ENCODE measurements around the gene HCLS1. TPM values are rescaled to one million over a fixed set of nuclear protein-coding genes. Genes with fewer than 3 reads are reported as not detected.

HCLS1 gene
- total RNA-seq, 4 donors from 2014 or later = 6.6 to 15.3 (median 7.8) TPM

GRCh38 chr3:121670676-121671075 is 10.0 kb upstream of the HCLS1 start:
- intact Hi-C loops (cut with DNase I; ENCODE audit: low total_unique reads) (no loop called here), in situ Hi-C loops (cut with MboI; ENCODE audit: low sequenced_read_pairs in 4 of 4) (no loop called here)
- Histone ChIP-seq H3K9me3 (no peaks in the 10 kb centered on the region), H3K4me3 (no peak overlapping the region), H3K27ac (no peak overlapping the region), H3K36me3 (peaks cover 0 to 59% of the 10 kb centered on the region in 2 donors), H3K4me1 (no peaks in the 10 kb centered on the region), H3K27me3 (no peaks in the 10 kb centered on the region)
- DNase-seq (no peak), ATAC-seq (peak in 1 of 2 donors; percentile 36)
- TF ChIP-seq POLR2A (IDR thresholded peaks at IDR 0.05) (no peak), CTCF (IDR thresholded peaks at IDR 0.05 in 4 of 5, conservative IDR thresholded peaks at IDR 0.05 in 1 of 5) (no peak)

DNA sequence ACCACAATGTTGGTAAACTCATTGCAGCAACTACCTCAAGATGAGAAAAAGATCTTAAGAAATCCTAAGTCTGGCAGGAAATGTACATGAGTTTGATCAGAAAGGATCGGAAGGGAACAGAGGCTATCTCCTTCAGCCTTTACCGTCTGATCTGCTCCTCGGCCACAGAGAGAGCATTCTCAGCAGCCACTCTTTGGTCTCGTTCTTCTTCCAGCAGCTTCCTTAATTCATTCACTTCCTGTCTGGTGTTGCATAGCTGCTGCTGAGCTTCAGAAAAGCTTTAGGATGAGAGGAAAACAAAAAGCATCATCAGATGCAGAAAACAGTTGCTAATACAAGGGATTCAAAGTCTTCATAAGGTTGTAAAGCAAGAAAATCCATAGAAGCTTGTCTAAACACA is 6.6 kb upstream of the HCLS1 start:
- no peak for TF ChIP-seq POLR2A (IDR thresholded peaks at IDR 0.05)
- TF ChIP-seq CTCF (IDR thresholded peaks at IDR 0.05 in 4 of 5, conservative IDR thresholded peaks at IDR 0.05 in 1 of 5) = no peak
- in situ Hi-C loops (cut with MboI; ENCODE audit: low sequenced_read_pairs in 4 of 4) = no loop called here
- Histone ChIP-seq H3K27me3 (no peaks in the 10 kb centered on the region), H3K27ac (no peak overlapping the region), H3K9me3 (no peaks in the 10 kb centered on the region), H3K4me3 (no peak overlapping the region), H3K36me3 (peaks cover 0 to 57% of the 10 kb centered on the region in 2 donors), H3K4me1 (peaks cover 8 to 12% of the 10 kb centered on the region in 2 donors)
- intact Hi-C loops (cut with DNase I; ENCODE audit: low total_unique reads) = no loop called here
- no peak for DNase-seq
- ATAC-seq = no peak

DNA sequence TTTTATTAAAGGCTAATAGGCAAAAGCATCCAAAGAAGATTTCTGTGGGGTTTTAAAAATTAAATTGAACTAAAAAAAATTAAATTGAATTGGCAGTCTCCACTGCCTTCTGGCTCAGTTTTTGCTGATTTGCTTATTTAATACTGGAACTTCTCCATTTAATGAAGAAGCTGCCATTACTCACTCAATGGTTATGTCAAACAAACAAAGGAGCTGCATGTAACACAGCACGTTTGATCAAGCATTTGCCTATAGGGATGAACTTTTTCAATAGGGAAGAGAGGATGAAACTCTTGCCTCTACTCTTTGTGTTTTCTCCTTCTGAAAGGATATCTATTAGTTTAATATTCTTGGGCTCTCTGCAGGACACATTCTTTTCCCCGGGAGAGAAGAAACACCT is 4.8 kb upstream of the HCLS1 start:
- DNase-seq (no peak), ATAC-seq (no peak)
- Histone ChIP-seq H3K4me1 (peaks cover 8 to 12% of the 10 kb centered on the region in 2 donors), H3K9me3 (no peaks in the 10 kb centered on the region), H3K4me3 (no peak overlapping the region), H3K27ac (peak overlapping the region in 1 of 4 donors; percentile 5), H3K36me3 (peaks cover 0 to 57% of the 10 kb centered on the region in 2 donors), H3K27me3 (no peaks in the 10 kb centered on the region)
- in situ Hi-C loops (cut with MboI; ENCODE audit: low sequenced_read_pairs in 4 of 4) (no loop called here), intact Hi-C loops (cut with DNase I; ENCODE audit: low total_unique reads) (no loop called here)
- no peak for TF ChIP-seq CTCF (IDR thresholded peaks at IDR 0.05 in 4 of 5, conservative IDR thresholded peaks at IDR 0.05 in 1 of 5)

- TF ChIP-seq POLR2A (IDR thresholded peaks at IDR 0.05) = no peak
- TF ChIP-seq CTCF (IDR thresholded peaks at IDR 0.05 in 4 of 5, conservative IDR thresholded peaks at IDR 0.05 in 1 of 5) = no peak
- DNase-seq = no peak
- H3K4me1 ChIP-seq = peaks cover 8 to 12% of the 10 kb centered on the region in 2 donors
- H3K9me3 ChIP-seq = no peaks in the 10 kb centered on the region
- no peak overlapping the region for H3K4me3 ChIP-seq
- intact Hi-C loops (cut with DNase I; ENCODE audit: low total_unique reads) (no loop called here), in situ Hi-C loops (cut with MboI; ENCODE audit: low sequenced_read_pairs in 4 of 4) (no loop called here)
- peak in 1 of 2 donors; percentile 40 for ATAC-seq
- peaks cover 0 to 45% of the 10 kb centered on the region in 2 donors for H3K36me3 ChIP-seq
- H3K27ac ChIP-seq = peak overlapping the region; percentile 50 to 66 (median 60)
- H3K27me3 ChIP-seq = no peaks in the 10 kb centered on the region
Measured at GRCh38 chr3:121663171-121663847, 2.6 kb upstream of the HCLS1 start.
